Osteocyte (in vitro differentiated cells): ENCODE data around the gene C5. TPM values are rescaled to one million over a fixed set of nuclear protein-coding genes. Genes with fewer than 3 reads are reported as not detected.
"Not testable (repeated sequence)": the region's sequence is repeated elsewhere in the genome, so short reads cannot be mapped to it uniquely, and the experiment has no call there.

ENCODE experiments used
- DNase-seq: peaks from one replicate; pipeline ENCODE4 v3.0.0; 2021; ENCODE audit warnings: mixed read lengths; ENCODE audit not compliant: unreplicated experiment; ENCODE audit errors: extremely low spot score
- H3K27ac Mint-ChIP-seq: one replicate; pipeline ENCODE4 v1.8.0; 2021; ENCODE audit warnings: mild to moderate bottlenecking, mixed read lengths; ENCODE audit not compliant: unreplicated experiment
- H3K27me3 Mint-ChIP-seq: one replicate; pipeline ENCODE4 v1.8.0; 2021; ENCODE audit warnings: mixed read lengths; ENCODE audit not compliant: unreplicated experiment
- H3K36me3 Mint-ChIP-seq: one replicate; pipeline ENCODE4 v1.8.0; 2021; ENCODE audit warnings: mixed read lengths; ENCODE audit not compliant: unreplicated experiment
- H3K4me1 Mint-ChIP-seq: one replicate; pipeline ENCODE4 v1.8.0; 2021; ENCODE audit warnings: mixed read lengths; ENCODE audit not compliant: unreplicated experiment
- H3K4me3 Mint-ChIP-seq: one replicate; pipeline ENCODE4 v1.8.0; 2021; ENCODE audit warnings: mild to moderate bottlenecking, moderate library complexity, mixed read lengths; ENCODE audit not compliant: unreplicated experiment
- H3K9me3 Mint-ChIP-seq: one replicate; pipeline ENCODE4 v1.8.0; 2021; ENCODE audit warnings: mixed read lengths; ENCODE audit not compliant: unreplicated experiment
- CTCF ChIP-seq: fragments of 200-600 bp; sonication (generic); IDR thresholded peaks from 2 replicates; pipeline ENCODE4 v1.5.0; 2021; ENCODE audit warnings: antibody characterized with exemption, mild to moderate bottlenecking, moderate library complexity
- long read RNA-seq: library from polyadenylated mRNA; unstranded; transcript quantifications from one replicate; pipeline ENCODE4 v2.0.0, GENCODE V29; 2021
- total RNA-seq: library from RNA; stranded (reverse); gene quantifications from 2 replicates; pipeline ENCODE4 v1.2.1, GENCODE V29; 2021

The C5 gene
- 6.3 and 7.6 TPM in 2 replicates for total RNA-seq
- long read RNA-seq, partial matches to known transcripts, result 17 of 34 reads
- long read RNA-seq, other reads (novel, unspliced or antisense), result 17 of 34 reads

- Mint-ChIP-seq H3K36me3 (no peaks in the 10 kb centered on the region), H3K27me3 (no peaks in the 10 kb centered on the region), H3K4me3 (no peak within 1 kb of the TSS), H3K4me1 (peaks cover 10% of the 10 kb centered on the region), H3K9me3 (no peaks in the 10 kb centered on the region), H3K27ac (no peak within 1 kb of the TSS)
- no peak for DNase-seq
- TF ChIP-seq CTCF, result no peak
Observed at GRCh38 chr9:121050128-121050988, at the start of gene C5. Gene C5 (minus strand): TSS chr9:121050275. CDS start chr9:121050246, 29 bp downstream.

GRCh38 chr9:121098567-121099198, 48.6 kb upstream of the C5 start:
- Mint-ChIP-seq H3K36me3 (peaks cover 21% of the 10 kb centered on the region), H3K4me3 (no peak overlapping the region), H3K9me3 (peaks cover 16% of the 10 kb centered on the region), H3K27ac (no peak overlapping the region), H3K27me3 (no peaks in the 10 kb centered on the region), H3K4me1 (no peaks in the 10 kb centered on the region)
- TF ChIP-seq CTCF, result no peak
- no peak for DNase-seq

DNA sequence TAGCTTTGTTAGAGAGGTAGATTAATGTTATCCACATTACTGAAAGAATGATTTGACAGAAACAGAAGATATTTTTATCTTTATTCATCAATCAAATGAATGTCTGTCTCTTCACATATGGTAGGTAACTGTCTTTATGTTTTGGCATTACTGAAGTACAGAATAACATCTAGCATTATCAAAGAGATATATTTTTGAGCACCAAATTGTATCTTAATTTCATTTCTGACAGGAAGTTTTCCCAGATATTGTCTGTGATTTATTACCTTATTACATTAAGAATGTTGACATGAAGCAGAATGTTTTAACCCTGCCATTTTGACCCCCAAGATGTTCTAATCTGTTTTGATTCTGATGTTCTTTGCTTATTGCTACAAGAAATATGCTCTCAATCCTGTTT, 45.0 kb upstream of the C5 start:
- H3K36me3 Mint-ChIP-seq, result peaks cover 21% of the 10 kb centered on the region
- no peaks in the 10 kb centered on the region for H3K4me1 Mint-ChIP-seq
- H3K9me3 Mint-ChIP-seq, result peaks cover 5% of the 10 kb centered on the region
- H3K4me3 Mint-ChIP-seq, result no peak overlapping the region
- DNase-seq, result no peak
- TF ChIP-seq CTCF, result no peak
- H3K27ac Mint-ChIP-seq, result no peak overlapping the region
- no peaks in the 10 kb centered on the region for H3K27me3 Mint-ChIP-seq

DNA sequence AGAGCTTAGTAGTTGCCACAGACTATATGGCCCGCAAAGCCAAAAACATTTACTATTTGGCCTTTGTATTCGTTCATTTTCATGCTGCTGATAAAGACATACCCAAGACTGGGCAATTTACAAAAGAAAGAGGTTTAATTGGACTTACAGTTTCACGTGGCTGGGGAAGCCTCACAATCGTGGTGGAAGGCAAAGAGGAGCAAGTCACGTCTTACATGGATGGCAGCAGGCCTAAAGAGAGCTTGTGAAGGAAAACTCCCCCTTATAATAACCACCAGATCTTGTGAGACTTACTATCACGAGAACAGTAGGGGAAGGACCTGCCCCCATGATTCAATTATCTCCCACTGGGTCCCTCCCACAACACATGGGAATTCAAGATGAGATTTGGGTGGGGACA, 40.7 kb upstream of the C5 start:
- not testable (repeated sequence) for H3K4me3 Mint-ChIP-seq, H3K4me1 Mint-ChIP-seq, H3K27me3 Mint-ChIP-seq, H3K9me3 Mint-ChIP-seq, H3K36me3 Mint-ChIP-seq, H3K27ac Mint-ChIP-seq, DNase-seq

GRCh38 chr9:121088576-121088975, 38.5 kb upstream of the C5 start:
- no peak for TF ChIP-seq CTCF
- H3K4me3 Mint-ChIP-seq, result no peak overlapping the region
- DNase-seq, result no peak
- H3K36me3 Mint-ChIP-seq, result peaks cover 8% of the 10 kb centered on the region
- H3K27ac Mint-ChIP-seq, result no peak overlapping the region
- no peaks in the 10 kb centered on the region for H3K27me3 Mint-ChIP-seq
- no peaks in the 10 kb centered on the region for H3K9me3 Mint-ChIP-seq
- H3K4me1 Mint-ChIP-seq, result no peaks in the 10 kb centered on the region
